HG02588 (cell line): ENCODE data around the gene SUFU.
"Not testable (repeated sequence)": the region's sequence is repeated elsewhere in the genome, so short reads cannot be mapped to it uniquely, and the experiment has no call there.

Experiments
- ATAC-seq: cut with Tn5 transposase; IDR thresholded peaks from one replicate; pipeline ENCODE4 v1.9.1; 2021; ENCODE audit warnings: mild to moderate bottlenecking, moderate library complexity; ENCODE audit not compliant: unreplicated experiment

The SUFU gene

GRCh38 chr10:102479651-102480050 lies 24.1 kb upstream of the SUFU start:
- ATAC-seq = no peak

DNA sequence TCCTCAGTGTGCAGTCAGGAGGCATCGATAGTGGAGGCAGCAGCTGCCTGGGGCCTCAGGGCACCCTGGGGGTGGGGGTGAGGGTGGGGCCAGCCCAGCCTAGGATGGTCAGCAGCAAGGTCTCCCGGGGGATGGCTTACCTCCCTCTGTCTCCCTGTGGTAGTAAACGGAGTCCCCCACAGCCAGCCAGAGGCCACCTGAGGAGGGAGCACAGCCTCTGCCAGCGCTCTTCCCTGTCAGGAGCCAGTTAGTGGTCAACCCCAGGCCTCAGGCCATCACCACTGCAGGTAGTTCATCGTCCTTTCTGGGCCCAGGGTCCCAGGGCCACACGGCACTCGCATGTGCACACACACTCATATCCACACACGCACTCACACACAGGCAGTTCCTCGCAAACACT lies 23.4 kb upstream of the SUFU start:
- ATAC-seq = no peak

DNA sequence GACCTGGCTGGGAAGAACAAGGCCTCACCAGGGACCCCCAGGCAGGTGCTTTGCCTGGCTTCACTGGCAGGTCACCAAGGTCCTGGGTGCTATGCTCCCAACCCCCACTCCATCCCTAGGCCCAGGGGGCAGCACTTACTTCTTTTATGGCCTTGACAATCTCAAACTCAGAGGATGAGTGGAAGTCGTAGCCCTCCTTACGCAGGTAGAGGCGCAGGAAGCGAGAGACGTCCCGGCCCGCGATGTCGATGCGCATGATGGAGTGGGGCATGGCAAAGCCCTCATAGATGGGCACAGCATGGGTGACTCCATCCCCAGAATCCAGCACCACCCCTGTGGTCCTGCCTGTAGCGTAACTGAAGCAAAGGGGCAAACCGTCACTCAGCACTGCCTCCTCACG lies 19.8 kb upstream of the SUFU start:
- ATAC-seq = no peak

- ATAC-seq = no peak
Observed at GRCh38 chr10:102485093-102485784, 18.5 kb upstream of the SUFU start.

- no peak for ATAC-seq
Observed at GRCh38 chr10:102491136-102491535, 12.6 kb upstream of the SUFU start.

DNA sequence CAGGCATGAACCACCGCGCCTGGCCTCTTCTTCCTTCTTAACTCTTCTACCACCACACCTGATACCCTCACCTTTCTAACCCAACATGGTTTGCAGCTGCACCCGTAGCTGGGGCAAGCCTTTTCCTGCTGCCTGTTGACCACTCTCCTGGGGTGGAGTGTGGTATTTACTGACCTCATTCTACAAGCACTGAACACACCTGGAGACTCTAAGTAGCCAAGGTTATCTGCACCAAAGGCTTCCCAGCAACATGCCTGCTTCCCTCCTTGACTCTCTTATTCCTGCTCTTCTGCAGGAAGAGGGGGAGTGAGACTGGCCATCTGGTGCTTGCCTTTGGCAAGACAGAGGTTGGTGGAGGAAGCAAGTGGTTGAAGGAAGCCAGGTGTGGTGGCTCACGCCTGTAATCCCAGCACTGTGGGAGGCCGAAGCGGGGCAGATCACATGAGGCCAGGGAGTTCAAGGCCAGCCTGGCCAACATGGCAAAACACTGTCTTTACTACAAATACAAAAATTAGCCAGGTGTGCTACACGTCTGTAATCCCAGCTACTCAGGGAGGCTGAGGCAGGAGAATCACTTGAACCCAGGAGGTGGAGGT lies 11.3 kb upstream of the SUFU start:
- ATAC-seq = no peak

DNA sequence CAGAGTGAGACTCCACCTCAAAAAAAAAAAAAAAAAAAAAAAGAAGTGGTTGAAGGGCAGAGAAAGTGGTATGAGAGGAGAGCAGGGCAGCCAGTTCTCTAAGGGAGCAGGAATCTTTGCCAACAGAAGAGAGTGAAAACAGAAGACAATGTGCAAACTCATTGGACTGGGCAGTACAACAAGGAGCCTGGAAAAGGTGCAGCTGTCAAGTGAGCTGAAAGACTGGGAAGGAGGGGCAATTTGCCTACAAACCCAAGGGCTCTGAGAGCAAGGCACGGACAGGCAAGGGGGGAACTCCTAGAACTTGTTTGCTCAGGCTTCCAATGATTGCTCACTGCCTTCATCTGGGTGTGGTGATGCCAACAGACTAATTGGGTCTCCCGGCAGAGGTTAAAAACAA lies 10.8 kb upstream of the SUFU start:
- no peak for ATAC-seq

- ATAC-seq = no peak
Observed at GRCh38 chr10:102493771-102494170, 10.0 kb upstream of the SUFU start.

DNA sequence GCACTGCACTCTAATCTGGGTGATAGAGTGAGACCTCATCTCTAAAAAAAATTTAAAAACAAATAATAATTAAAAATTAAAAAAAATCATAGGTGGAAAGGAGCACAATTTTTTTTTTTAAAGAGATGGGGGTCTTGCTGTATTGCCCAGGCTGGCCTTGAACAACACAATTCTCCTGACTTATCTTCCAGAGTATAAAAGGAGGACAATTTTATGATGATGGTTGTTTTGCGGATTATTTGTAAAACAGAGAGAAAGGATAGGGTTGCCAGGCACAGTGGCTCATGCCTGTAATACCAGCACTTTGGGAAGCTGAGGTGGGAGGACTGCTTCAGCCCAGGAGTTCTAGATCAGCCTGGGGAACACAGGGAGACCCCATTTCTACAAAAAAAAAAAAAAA lies 6.2 kb upstream of the SUFU start:
- ATAC-seq = no peak

GRCh38 chr10:102499356-102499755 lies 4.4 kb upstream of the SUFU start:
- ATAC-seq = no peak

- not testable (repeated sequence) for ATAC-seq
Observed at GRCh38 chr10:102500686-102501085, 3.1 kb upstream of the SUFU start.

DNA sequence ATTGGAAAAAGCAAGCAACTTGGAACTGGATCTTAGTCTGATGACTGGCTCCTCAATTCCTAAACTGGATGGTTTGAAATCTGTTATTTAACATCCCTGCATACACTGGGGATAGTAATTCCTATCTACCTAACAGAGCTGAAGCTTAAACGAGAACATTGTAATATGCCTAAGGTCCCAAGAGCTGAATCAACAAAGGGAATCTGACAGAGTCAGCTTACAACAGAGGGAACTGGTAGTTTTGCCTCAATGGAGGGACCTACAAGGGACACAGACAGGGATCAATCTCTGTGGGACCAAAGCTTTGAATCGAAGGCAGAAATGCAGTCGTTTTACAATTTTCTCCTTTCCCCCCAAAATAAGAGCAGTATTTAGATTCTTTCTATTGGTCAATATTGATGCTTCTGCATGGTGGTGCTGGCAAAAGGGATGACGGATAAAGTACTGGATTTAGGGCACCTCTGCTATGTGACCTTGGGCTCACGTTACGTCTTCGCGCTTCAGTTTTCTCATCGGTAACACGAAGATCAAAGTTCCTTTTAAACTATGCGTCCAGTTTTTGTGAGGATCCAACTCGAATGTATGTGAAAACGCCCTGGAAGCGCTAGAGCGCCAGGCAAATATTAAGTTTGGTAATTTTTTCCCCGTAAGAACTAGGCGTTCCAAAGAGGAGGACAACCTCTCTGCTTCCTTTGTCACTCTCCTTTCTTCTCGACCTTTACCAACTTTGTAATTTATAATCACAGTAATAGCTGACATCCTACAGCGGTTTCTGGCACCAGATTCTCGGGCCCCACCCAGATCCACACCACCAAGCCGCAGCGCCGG lies 2.4 kb upstream of the SUFU start:
- ATAC-seq = no peak

GRCh38 chr10:102502029-102502336 lies 1.8 kb upstream of the SUFU start:
- ATAC-seq = peak; percentile 70

DNA sequence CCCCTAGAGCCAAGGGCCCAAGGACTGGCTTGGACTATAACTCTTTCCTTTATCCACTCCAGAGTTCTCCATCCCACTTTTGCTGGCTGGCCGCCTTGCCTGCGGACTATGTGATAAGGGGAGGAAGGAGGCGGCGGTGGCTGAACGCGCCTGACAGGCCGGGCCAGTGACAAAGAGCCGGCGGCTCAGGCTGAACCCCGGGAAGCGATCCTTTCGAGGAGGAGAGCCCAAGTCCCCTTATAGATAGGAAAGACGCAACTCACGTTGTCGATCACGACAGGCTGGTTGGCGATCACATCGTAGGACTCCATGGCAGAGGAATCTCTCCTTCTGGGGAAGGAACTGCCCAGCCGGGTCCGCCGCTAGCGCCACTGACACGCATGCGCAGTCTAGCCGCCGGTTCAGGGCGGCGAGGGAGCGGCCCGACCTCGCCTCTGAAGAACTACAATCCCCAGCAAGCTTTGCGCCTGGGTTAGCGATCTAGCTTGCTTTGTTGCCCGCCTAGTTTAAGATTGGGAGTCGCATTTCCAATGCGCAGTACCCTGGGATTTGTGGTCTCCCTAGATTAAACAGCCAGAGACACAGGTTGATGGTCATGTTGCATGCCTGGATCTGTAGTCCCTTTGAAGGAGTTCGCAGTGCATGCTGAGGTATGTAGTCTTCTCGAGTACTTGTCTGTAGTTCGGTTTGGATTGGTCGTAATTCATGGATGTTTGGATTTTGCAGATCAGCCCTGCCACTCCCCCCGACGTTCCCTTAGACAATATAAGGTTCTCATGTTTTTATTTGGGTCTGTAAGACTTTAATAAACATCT lies 1.2 kb upstream of the SUFU start, which contains the start of gene ACTR1A:
Gene ACTR1A (minus strand): TSS at position 376 of the 815 bp plus-strand sequence. CDS start 65 bp downstream, at position 311.
- peak; percentile 42 for ATAC-seq

GRCh38 chr10:102504179-102504975 lies 605 bp downstream of the SUFU start:
- no peak for ATAC-seq

DNA sequence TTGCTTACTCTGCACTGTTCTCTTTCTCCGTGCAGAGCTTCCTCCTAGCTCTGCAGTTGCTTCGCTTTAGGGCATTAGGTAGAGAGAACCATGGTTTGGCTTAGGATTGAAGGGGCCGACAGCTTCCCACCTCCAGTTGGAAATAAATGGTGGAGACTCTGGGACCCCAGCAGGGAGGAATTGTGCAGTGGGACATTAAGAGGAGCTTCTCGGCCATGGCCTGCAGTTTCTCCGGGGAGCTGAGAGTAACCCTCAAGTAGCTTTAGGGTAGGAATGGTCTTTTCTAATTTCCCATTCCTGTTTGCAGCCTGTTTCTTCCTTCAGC lies 1.2 kb downstream of the SUFU start:
- ATAC-seq = no peak

DNA sequence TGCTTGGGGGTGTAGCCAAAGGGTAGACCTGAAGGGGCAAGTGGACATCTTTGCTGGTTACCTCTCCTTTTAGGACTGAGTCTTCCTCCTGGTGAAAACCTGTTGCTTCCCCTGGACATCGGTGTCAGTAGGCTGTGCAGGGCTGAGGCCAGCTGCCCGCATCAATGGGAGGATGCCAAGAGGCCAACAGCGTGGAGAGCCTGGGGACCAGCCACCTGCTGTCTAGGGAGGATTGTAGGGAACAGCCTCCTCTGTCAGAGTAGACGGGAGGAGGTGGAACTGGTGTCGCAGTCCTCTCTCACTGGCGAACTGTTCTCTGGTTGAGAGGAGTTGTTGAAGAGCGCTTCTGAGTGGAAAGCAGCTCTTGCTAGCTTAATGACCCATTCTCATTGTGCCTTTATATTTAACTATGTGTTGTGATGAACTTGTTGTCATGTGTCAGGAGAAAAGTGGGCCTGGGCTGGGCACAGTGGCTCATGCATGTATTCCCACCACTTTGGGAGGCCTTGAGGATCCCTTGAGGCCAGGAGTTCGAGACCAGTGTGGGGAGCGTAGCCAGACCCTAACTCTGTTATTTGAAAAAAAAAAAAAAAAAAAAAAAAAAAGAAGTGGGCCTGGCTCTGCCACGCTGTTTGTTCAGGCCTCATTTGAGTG lies 1.8 kb downstream of the SUFU start:
- ATAC-seq = no peak

GRCh38 chr10:102507521-102507920 lies 3.7 kb downstream of the SUFU start:
- ATAC-seq = no peak

GRCh38 chr10:102508506-102508905 lies 4.7 kb downstream of the SUFU start:
- ATAC-seq = no peak

DNA sequence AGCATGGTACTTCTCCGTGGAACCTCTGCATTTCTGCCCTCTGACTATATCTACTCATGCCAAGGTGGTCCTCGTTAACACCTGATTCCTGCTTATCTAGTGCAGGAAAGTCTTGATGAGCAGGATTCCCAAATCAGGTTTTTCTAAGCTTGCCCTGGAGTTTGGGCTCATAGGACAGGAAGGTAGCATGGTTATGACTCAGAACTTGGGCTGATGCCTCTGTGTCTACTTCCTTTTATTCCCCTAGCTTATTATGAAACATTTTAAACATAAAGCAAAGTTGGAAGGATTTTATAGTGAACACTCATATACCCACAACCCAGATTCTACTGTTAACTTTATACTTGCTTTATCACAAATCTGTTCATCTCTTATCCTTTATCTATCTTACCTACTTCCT lies 5.6 kb downstream of the SUFU start:
- ATAC-seq = no peak
